Activated naive CD8-positive, alpha-beta T cell treated with anti-CD3 and anti-CD28 coated beads, Interleukin-2, amount 10 ng/mL, durations not matched to agents 7 days and 5 days (primary cell): ENCODE measurements around the gene CPNE1. TPM values are rescaled to one million over a fixed set of nuclear protein-coding genes. Genes with fewer than 3 reads are reported as not detected.

Experiments
- ATAC-seq: fragments of 150-1000 bp; cut with Tn5 transposase; one replicate; pipeline ENCODE4 v1.10.0; 2021; ENCODE audit warnings: low read depth, moderate library complexity
- POLR2A ChIA-PET: fragments of 350-600 bp; sonication (Branson Sonifier 250); formaldehyde crosslinking; loops from one replicate; lab custom pipeline; 2021; ENCODE audit warnings: antibody characterized with exemption; lab: Charles Lee
- DNase-seq: peaks from one replicate; pipeline ENCODE4 v3.0.0; 2021
- H3K27ac Mint-ChIP-seq: one replicate; pipeline ENCODE4 v1.8.0; 2022; ENCODE audit warnings: mild to moderate bottlenecking, mixed read lengths
- H3K27me3 Mint-ChIP-seq: one replicate; pipeline ENCODE4 v1.8.0; 2022; ENCODE audit warnings: mild to moderate bottlenecking, moderate library complexity, mixed read lengths
- H3K36me3 Mint-ChIP-seq: one replicate; pipeline ENCODE4 v1.8.0; 2021; ENCODE audit warnings: mild to moderate bottlenecking, mixed read lengths
- H3K4me1 Mint-ChIP-seq: one replicate; pipeline ENCODE4 v1.8.0; 2021; ENCODE audit warnings: mixed read lengths
- H3K4me3 Mint-ChIP-seq: one replicate; pipeline ENCODE4 v1.8.0; 2022; ENCODE audit warnings: mild to moderate bottlenecking, moderate library complexity, mixed read lengths
- H3K9me3 Mint-ChIP-seq: one replicate; pipeline ENCODE4 v1.8.0; 2021; ENCODE audit warnings: mixed read lengths
- total RNA-seq, 2 experiments: library from RNA; stranded (reverse); gene quantifications; one replicate each; pipeline ENCODE4 v1.2.3, GENCODE V29; 2021

The CPNE1 gene
- total RNA-seq, 2 experiments from 2014 or later, result 296 to 327 TPM

DNA sequence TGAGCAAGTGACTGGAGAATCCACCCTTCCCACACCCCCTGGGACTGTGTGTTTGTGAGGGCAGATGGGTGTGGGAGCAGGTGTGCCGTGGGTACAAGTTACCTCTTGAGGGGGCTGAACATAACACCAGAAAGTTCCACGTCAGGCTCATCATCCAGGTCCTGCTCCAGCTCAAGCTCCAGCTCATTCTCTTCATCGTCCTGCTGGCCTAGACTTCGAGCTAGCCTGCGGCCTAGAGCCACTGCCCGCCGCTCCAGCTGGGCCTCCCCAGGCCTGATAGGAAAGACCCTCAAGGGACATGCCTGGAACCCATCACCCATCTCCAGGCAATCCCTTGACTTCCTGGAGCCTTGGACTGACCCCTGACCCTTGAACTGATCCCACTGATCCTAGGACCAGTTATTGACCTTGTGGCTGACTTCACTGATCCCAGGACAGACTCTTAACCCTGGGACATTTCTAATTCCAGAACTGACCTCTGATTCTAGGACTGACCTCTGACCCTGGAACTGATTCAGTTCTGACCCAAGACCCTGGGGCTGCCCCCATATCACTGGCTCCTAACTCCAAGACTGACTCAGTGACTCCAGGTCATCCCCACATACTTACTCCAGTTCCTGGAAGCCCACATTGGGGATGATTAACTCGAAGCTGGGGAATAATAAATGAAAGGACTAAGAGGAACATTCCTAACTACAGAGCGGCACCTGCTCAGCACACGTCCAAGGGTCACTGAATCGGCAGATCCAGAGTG is 60.8 kb downstream of the CPNE1 start:
- ATAC-seq (no peak), DNase-seq (no peak)
- Mint-ChIP-seq H3K27ac (no peak overlapping the region), H3K4me3 (no peak overlapping the region), H3K9me3 (no peaks in the 10 kb centered on the region), H3K4me1 (peaks cover 11% of the 10 kb centered on the region), H3K36me3 (peaks cover 2% of the 10 kb centered on the region), H3K27me3 (peaks cover 26% of the 10 kb centered on the region)
- POLR2A ChIA-PET, result interaction anchor here (1.3 to 1.7 kb wide), 2 partner anchors 12 to 350 kb away, joined by 7 to 11 read pairs; partner anchors contain the start of genes SCAND1 and SPAG4

DNA sequence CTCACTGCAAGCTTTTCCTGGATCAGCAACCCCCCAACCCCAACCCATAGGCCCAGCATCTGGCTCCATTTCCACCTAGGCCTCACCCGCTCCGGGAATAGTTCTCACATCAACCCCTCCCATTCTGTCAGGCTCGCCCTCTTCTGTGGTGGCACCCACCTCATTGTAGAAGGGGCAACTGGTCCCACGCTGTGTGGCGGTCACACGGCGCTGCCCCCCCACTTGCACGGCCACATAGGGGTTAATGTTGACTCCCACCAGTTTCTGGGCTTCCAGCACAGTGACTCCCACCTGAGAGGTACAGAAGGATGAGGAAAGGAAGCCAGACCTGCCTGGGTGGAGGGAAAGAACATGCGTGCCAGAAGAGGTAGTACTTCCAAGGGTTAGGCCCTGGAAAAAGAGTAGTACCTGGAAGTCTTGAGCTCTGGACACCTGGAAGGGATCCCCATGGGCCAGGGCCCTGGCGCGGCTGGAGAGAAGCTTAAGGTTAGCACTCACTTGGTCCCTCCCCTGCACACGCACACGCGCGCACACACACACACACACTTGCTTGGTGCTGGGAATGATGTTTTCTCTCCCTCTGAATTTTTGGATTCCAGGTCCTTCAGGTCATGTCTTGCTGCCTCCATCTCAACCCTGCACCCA is 61.7 kb downstream of the CPNE1 start:
- Mint-ChIP-seq H3K27me3 (peaks cover 35% of the 10 kb centered on the region), H3K27ac (no peak overlapping the region), H3K4me1 (peaks cover 11% of the 10 kb centered on the region), H3K9me3 (no peaks in the 10 kb centered on the region), H3K4me3 (no peak overlapping the region), H3K36me3 (peaks cover 2% of the 10 kb centered on the region)
- POLR2A ChIA-PET, result interaction anchor here (0.6 kb wide), 1 partner anchor 254 kb away, joined by 7 read pairs; no protein-coding TSS in a partner anchor
- no peak for DNase-seq
- ATAC-seq, result no peak

DNA sequence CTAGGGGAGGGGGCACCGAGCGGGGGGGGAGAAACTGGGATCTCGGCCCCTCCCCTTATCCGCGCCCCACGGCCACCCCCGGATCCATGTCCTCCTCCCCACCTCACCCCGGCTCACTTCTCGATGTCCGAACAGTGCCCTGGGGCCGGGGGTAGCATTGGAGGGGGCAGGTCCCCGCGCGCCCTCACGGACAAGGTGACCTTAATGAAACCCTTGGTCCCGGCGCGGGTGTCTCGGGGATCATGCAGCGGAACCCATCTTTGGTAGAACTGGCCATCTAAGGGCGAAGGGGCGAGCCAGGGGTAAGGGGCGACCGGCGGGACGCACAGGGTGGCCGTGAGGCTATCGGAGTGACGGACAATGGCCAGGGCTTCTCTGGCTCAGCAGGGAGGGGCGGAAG is 62.7 kb downstream of the CPNE1 start:
- peak overlapping the region; percentile 79 for H3K4me3 Mint-ChIP-seq
- peaks cover 9% of the 10 kb centered on the region for H3K4me1 Mint-ChIP-seq
- DNase-seq, result no peak
- H3K27ac Mint-ChIP-seq, result no peak overlapping the region
- no peaks in the 10 kb centered on the region for H3K9me3 Mint-ChIP-seq
- no peak for ATAC-seq
- peaks cover 43% of the 10 kb centered on the region for H3K27me3 Mint-ChIP-seq
- POLR2A ChIA-PET, result interaction anchor here (0.9 to 2.0 kb wide), 5 partner anchors 14 to 352 kb away, joined by 3 to 6 read pairs (median 6); partner anchors contain the start of genes CPNE1, NFS1, RBM12 and ROMO1
- peaks cover 2% of the 10 kb centered on the region for H3K36me3 Mint-ChIP-seq

DNA sequence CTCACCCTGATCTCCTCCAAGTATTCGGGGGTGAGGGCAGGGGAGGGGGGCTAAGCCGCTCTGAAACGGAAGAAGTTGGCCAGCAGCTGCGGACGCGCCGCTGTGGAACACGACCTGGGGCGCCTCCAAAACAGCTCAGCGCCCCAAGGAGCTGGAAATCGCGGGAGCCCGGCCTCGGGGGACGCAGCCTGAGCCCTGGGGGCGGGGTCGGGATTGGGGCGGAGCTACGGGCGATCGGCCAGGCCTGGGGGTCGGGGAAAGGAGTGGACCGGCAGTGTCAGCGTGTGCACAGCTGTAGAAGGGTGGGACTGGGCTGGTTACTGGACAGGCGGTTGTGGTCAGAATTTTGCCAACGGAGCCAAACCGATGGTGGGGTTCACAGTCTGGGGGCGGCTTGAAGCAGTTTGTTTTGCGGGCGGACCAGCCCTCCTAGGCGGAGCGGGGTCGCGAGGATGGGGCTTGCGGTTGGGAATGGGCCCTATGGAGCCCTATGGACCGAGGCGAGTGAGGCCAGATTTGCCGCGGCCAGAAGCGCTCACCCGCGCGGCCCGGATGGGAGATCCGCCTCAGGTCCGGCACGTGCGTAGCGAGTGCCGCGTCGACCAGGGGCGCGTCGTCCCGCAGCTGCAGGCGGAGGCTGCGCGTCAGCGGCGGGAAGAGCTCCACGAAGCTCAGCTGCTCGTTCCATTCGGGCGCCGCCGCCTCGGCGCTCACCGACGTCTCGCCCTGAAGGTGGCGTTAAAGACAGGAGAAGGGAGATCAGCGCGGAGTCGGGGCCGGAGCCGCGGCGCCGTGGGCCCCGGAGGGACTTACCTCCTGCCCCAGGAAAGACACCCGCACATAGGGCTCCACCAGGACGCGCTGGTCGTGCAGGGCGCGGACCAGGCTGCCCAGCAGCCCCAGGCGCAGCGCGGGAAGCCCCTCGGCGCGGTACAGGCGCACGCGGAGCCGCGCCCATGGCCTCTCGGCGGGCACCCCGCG is 63.4 kb downstream of the CPNE1 start:
- Mint-ChIP-seq H3K36me3 (no peaks in the 10 kb centered on the region), H3K27me3 (peaks cover 41% of the 10 kb centered on the region), H3K27ac (peak overlapping the region; percentile 8), H3K4me1 (peaks cover 7% of the 10 kb centered on the region), H3K9me3 (no peaks in the 10 kb centered on the region), H3K4me3 (peak overlapping the region; percentile 79)
- DNase-seq (peak; percentile 82), ATAC-seq (peak; percentile 90)
- POLR2A ChIA-PET, result interaction anchor here (0.9 to 2.0 kb wide), 6 partner anchors 15 to 353 kb away, joined by 3 to 6 read pairs (median 6); partner anchors contain the start of genes CPNE1, NFS1, RBM12 and ROMO1

DNA sequence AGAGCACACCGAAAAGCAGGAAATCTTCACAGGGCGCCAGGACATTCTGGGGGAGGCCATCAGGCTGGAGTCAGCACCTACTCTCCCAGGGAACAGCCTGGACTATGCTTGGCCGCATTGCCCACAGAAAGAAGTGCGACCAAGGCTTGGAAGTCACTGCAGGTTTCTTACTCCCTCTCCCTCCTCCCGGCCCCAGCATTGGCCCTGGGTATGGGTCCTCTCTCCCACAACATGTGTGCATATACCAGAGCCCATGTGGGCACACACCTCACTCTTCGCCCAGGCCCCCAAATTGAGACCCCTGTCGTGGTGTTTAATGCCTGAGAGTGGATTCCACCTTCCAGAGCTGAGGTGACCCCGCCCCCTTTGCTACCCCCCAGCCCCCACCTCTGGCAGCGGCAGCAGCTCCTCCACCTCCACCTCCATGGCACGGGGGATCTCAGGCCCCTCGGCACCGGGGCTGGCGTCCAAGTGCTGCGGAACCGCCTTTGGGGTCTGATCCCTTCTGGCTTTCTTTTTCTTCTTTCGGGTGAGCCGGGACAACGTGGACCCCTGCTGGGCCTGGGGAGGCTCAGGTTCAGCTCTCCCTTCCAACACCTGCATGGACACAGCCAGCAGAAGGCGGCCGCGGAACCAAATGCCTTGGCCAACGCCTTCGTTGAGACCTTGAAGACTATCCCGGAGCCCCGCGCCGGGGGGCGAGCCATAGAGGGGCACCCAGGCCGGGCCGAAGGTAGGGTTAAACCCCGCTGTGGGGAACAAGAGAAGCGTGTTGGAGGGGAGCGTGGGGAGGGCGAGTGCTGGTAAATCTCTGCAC is 64.3 kb downstream of the CPNE1 start:
- Mint-ChIP-seq H3K9me3 (no peaks in the 10 kb centered on the region), H3K27ac (peak overlapping the region; percentile 8), H3K4me3 (peak overlapping the region; percentile 79), H3K27me3 (peaks cover 41% of the 10 kb centered on the region), H3K36me3 (no peaks in the 10 kb centered on the region), H3K4me1 (peaks cover 7% of the 10 kb centered on the region)
- no peak for DNase-seq
- no peak for ATAC-seq
- POLR2A ChIA-PET, result interaction anchor here (1.2 to 2.0 kb wide), 3 partner anchors 61 to 99 kb away, joined by 3 to 6 read pairs (median 6); partner anchors contain the start of genes CPNE1, NFS1, RBM12 and ROMO1

DNA sequence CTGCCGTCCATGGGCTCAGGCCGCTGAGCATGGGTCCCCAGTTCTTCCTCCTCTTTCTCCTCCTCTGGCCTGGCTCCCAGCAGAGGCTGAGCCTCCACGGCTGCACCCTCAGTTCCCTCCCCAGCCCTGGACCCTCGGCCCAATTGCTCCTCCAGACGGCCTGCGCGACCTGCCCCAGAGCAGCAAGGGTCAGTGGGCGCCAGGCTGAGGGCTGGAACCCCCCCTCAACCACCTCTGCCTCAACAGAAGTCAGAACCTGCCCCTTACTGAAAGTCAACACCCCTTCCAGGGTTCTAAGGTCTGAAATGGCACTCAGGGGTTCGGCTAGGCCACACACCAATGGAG is 65.0 kb downstream of the CPNE1 start:
- ATAC-seq (no peak), DNase-seq (no peak)
- H3K4me1 Mint-ChIP-seq, result peaks cover 7% of the 10 kb centered on the region
- peaks cover 41% of the 10 kb centered on the region for H3K27me3 Mint-ChIP-seq
- POLR2A ChIA-PET, result no interaction called here
- H3K36me3 Mint-ChIP-seq, result no peaks in the 10 kb centered on the region
- no peaks in the 10 kb centered on the region for H3K9me3 Mint-ChIP-seq
- H3K27ac Mint-ChIP-seq, result no peak overlapping the region
- H3K4me3 Mint-ChIP-seq, result peak overlapping the region; percentile 12

DNA sequence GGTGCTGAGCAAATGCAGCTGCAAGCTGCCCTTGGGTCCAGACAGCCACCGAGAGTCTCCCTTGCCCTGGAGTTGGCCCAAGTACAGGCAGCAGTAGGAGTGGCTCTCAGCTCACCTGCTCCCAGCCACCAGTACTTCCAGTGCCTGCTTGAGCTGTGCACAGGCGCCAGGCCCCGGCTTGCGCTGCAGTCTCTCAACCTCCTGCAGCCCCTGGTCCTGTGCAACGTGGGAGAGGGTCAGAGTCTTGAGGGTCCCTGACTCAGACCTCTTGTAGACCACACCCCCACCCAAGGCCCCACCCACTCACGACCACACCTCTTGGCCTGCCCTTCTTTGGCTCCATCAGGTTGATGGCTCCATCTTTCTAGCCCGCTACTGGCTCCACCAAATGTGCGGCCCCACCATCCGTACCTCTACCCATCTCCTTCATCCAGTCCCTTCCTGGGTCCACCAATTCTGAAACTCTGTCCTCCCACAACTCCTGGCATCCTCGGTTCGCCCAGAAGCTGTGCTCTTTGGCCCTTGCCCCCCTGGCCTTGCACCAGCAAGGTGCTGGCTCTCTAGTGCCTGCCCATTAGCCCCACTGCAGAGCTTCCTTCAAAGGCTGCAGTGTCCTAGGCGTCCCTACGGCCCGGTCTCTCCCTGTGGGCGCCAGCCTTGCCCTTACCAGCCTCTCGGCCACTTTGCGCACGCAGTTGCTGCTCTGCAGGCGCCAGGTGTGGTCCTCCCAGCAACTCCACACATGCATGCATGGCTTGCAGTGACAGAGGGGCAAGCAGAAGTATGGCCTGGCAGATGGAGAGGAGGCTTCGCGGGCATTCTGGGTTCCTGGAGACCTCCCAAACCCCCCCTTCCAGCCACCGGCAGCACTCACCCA is 65.6 kb downstream of the CPNE1 start:
- POLR2A ChIA-PET, result interaction anchor here (0.8 kb wide), 1 partner anchor 15 kb away, joined by 3 read pairs; no protein-coding TSS in a partner anchor

DNA sequence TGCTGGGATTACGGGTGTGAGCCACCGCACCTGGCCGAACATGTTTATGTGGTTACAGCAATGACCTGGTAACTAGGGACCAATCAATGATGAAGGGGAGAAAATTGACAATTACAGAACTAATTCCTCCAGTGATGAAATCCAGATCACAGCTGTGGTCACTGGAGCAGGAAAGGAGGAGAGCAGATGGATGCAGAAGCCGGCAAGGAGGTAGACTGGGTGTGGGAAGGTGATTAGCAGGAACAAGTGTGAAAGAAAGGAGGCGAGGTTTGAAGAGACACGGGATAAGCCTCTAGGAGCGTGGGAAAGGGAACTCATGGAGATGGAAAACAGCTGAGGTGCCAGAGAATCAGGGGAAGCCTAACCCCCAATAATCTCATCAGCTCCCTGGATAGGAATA is 66.2 kb downstream of the CPNE1 start:
- Mint-ChIP-seq H3K4me1 (peaks cover 7% of the 10 kb centered on the region), H3K27me3 (peaks cover 43% of the 10 kb centered on the region), H3K4me3 (no peak overlapping the region), H3K27ac (no peak overlapping the region), H3K9me3 (no peaks in the 10 kb centered on the region), H3K36me3 (no peaks in the 10 kb centered on the region)
- DNase-seq (no peak), ATAC-seq (no peak)
- POLR2A ChIA-PET, result interaction anchor here (0.8 kb wide), 1 partner anchor 14 kb away, joined by 3 read pairs; no protein-coding TSS in a partner anchor

More for the DNA sequence above, 65.6 kb downstream of the CPNE1 start:
- no peak overlapping the region for H3K4me3 Mint-ChIP-seq
- peaks cover 43% of the 10 kb centered on the region for H3K27me3 Mint-ChIP-seq
- ATAC-seq (no peak), DNase-seq (no peak)
- H3K4me1 Mint-ChIP-seq, result peaks cover 7% of the 10 kb centered on the region
- H3K27ac Mint-ChIP-seq, result no peak overlapping the region
- H3K36me3 Mint-ChIP-seq, result no peaks in the 10 kb centered on the region
- H3K9me3 Mint-ChIP-seq, result no peaks in the 10 kb centered on the region

DNA sequence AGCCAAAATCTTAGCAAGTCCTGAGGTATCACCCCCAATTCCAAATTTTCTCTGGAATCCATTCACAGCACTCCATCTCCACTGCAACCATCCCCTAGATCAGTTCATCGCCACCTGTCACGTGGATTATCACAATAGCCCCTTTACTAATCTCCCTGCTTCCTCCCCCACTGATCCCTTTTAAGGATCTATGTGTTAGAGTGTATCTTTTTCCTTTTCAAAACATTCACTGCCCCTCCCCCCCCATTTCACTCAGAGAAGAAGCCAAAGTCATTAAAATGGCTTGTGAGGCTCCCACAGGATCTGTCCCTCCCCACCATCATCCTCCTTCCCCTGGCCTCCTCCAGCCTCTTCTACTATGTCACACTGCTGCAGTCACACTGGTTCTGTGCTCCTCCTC is 67.5 kb downstream of the CPNE1 start:
- Mint-ChIP-seq H3K27ac (no peak overlapping the region), H3K27me3 (peaks cover 36% of the 10 kb centered on the region), H3K9me3 (no peaks in the 10 kb centered on the region), H3K4me1 (peaks cover 8% of the 10 kb centered on the region), H3K36me3 (no peaks in the 10 kb centered on the region), H3K4me3 (no peak overlapping the region)
- ATAC-seq (no peak), DNase-seq (no peak)
- POLR2A ChIA-PET, result no interaction called here

DNA sequence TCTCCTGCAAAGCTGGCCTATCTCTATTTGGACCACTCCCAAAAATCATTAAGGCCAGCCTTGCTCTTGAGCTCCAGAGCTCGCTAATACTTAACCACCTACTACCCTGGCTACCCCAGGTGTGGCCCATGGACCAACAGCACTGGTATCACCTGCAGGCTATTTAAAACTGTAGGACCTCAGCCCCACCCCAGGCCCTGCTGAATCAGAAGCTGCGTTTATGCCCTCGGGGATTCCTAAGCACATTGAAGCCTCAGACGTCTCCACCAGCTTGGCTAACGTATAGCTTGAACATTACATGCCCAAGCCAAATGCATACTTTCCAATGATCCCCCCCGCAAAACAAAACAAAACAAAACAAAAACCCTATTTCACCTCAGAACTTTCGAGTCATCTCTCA is 68.8 kb downstream of the CPNE1 start:
- POLR2A ChIA-PET, result no interaction called here
- Mint-ChIP-seq H3K4me3 (no peak overlapping the region), H3K27me3 (peaks cover 30% of the 10 kb centered on the region), H3K36me3 (no peaks in the 10 kb centered on the region), H3K4me1 (peaks cover 6% of the 10 kb centered on the region), H3K27ac (no peak overlapping the region), H3K9me3 (no peaks in the 10 kb centered on the region)
- DNase-seq (no peak), ATAC-seq (no peak)

DNA sequence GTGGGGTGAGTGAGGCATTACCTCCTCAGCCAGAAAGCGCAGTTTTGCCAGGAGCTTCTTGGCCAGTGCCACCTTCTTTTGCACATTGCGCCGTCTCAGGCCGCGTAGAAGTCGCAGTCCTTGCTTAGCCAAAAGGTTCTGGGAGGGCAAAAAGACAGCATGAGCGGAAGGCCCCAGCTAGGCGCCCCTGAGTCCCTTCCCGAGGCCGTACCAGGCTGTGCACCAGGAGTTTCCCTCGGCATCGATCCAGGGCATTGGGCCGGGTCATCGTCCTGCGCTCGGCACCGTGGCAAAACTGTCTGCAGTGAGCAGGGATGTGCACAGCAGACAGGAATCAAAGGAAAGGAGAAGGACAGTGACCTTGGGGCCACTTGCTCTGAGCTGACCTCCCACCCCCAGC is 69.2 kb downstream of the CPNE1 start:
- H3K4me3 Mint-ChIP-seq, result no peak overlapping the region
- POLR2A ChIA-PET, result no interaction called here
- H3K27ac Mint-ChIP-seq, result no peak overlapping the region
- ATAC-seq (no peak), DNase-seq (no peak)
- H3K27me3 Mint-ChIP-seq, result peaks cover 26% of the 10 kb centered on the region
- H3K4me1 Mint-ChIP-seq, result peaks cover 2% of the 10 kb centered on the region
- no peaks in the 10 kb centered on the region for H3K9me3 Mint-ChIP-seq
- H3K36me3 Mint-ChIP-seq, result no peaks in the 10 kb centered on the region
